Peyer's patch (tissue), 4 donors: ENCODE data around the gene NUAK1.

Experiments used
- CTCF ChIP-seq, 6 experiments: fragments of 450-650 bp in 4 of 6; fragments of 200-600 bp in 2 of 6; sonication (generic) in 1 of 6; IDR thresholded peaks; one replicate each; pipeline ENCODE4 v1.5.1; 2017 to 2019; ENCODE audit warnings: antibody characterized with exemption in 6 of 6, mild to moderate bottlenecking in 3 of 6, moderate library complexity in 1 of 6
- POLR2A ChIP-seq, 2 donors: fragments of 450-650 bp; IDR thresholded peaks; one replicate each; pipeline ENCODE4 v1.5.1; 2017; ENCODE audit warnings: antibody characterized with exemption in 2 of 2, mild to moderate bottlenecking in 2 of 2, moderate library complexity in 2 of 2

GRCh38 chr12:106187842-106188241 is 49.1 kb upstream of the NUAK1 start:
- no peak for TF ChIP-seq CTCF (IDR thresholded peaks at IDR 0.05)
- no peak for TF ChIP-seq POLR2A (IDR thresholded peaks at IDR 0.05)
